Gastrocnemius medialis (tissue), 4 donors: Measurements from ENCODE around the gene KLKB1.

Experiments used
- CTCF ChIP-seq, 5 experiments: fragments of 450-650 bp in 3 of 5; fragments of 200-600 bp in 2 of 5; sonication (generic) in 2 of 5; IDR thresholded peaks in 4 of 5; conservative IDR thresholded peaks in 1 of 5; 1 replicate in 4 of 5; 2 replicates in 1 of 5; pipeline ENCODE4 v1.5.1; 2016 to 2019; ENCODE audit warnings: antibody characterized with exemption in 5 of 5, mild to moderate bottlenecking in 3 of 5, moderate library complexity in 3 of 5
- POLR2A ChIP-seq, 2 donors: fragments of 450-650 bp; IDR thresholded peaks; one replicate each; pipeline ENCODE4 v1.6.1; 2017; ENCODE audit warnings: antibody characterized with exemption in 2 of 2, mild to moderate bottlenecking in 2 of 2, moderate library complexity in 2 of 2

- TF ChIP-seq POLR2A (IDR thresholded peaks at IDR 0.05) (no peak), CTCF (IDR thresholded peaks at IDR 0.05 in 4 of 5, conservative IDR thresholded peaks at IDR 0.05 in 1 of 5) (no peak)
Measured at GRCh38 chr4:186260504-186261448, 33.5 kb downstream of the KLKB1 start.
